SK-N-MC (cell line): ENCODE data around the gene ASCC1.

Source experiments
- DNase-seq: peaks from one replicate; pipeline ENCODE4 v3.0.0-alpha.2; 2011; ENCODE audit warnings: low read depth, low spot score
- H3K27ac ChIP-seq: fragments of 200-600 bp; sonication (generic); 2 replicates; pipeline ENCODE4 v1.5.1; 2016; ENCODE audit warnings: mixed run types
- H3K36me3 ChIP-seq: fragments of 200-600 bp; sonication (generic); 2 replicates; pipeline ENCODE4 v1.6.1; 2017; ENCODE audit warnings: antibody characterized with exemption, low read length, mixed read lengths; ENCODE audit not compliant: insufficient read depth
- H3K4me3 ChIP-seq: fragments of 200-600 bp; sonication (generic); 2 replicates; pipeline ENCODE4 v1.5.1; 2016
- H3K9ac ChIP-seq: fragments of 200-600 bp; sonication (generic); 2 replicates; pipeline ENCODE4 v1.8.0; 2017; ENCODE audit warnings: mixed run types, mixed read lengths; ENCODE audit not compliant: insufficient read length
- H3K9me3 ChIP-seq: fragments of 200-600 bp; sonication (generic); 2 replicates; pipeline ENCODE4 v1.6.1; 2017; ENCODE audit warnings: low read depth, mild to moderate bottlenecking, antibody characterized with exemption, low read length, moderate library complexity, mixed read lengths
- EZH2 ChIP-seq: fragments of 200-600 bp; sonication (generic); IDR thresholded peaks from one replicate; pipeline ENCODE4 v1.6.1; 2017; ENCODE audit warnings: antibody characterized with exemption
- FOXP2 ChIP-seq: optimal IDR thresholded peaks from 2 replicates; pipeline ENCODE3; 2011; ENCODE audit warnings: mild to moderate bottlenecking, moderate library complexity; ENCODE audit not compliant: insufficient read depth; ENCODE audit errors: extremely low read length, control extremely low read depth
- POLR2AphosphoS5 ChIP-seq: IDR thresholded peaks from 2 replicates; pipeline ENCODE4 v1.6.1; 2012; ENCODE audit warnings: mild to moderate bottlenecking, low read depth, low read length, borderline replicate concordance

Gene ASCC1

DNA sequence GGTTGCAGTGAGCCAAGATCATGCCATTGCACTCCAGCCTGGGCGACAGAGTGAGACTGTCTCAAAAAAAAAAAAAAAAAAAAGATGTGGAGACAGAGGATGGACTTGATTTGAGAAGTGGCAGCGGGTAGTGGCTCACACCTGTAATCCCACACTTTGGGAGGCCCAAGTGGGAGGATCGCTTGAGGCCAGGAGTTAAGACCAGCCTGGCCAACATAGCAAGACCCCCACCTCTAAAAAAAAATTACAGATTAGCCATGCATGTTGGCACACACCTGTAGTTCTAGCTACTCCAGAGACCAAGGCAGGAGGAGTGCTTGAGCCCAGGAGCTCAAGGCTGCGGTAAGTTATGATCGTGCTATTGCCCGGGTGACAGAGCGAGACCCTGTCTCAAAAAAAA, 24.3 kb upstream of the ASCC1 start:
- DNase-seq, result no peak
- H3K36me3 ChIP-seq, result 0 out of 2 replicates have a peak, but pooled peaks cover 3% of the 10 kb centered on the region
- H3K9ac ChIP-seq, result no peak overlapping the region
- H3K27ac ChIP-seq, result no peak overlapping the region
- H3K4me3 ChIP-seq, result no peak overlapping the region
- TF ChIP-seq POLR2AphosphoS5, result no peak
- TF ChIP-seq EZH2, result no peak
- TF ChIP-seq FOXP2, result no peak
- no peaks in the 10 kb centered on the region for H3K9me3 ChIP-seq

GRCh38 chr10:72239409-72239808, 23.3 kb upstream of the ASCC1 start:
- TF ChIP-seq FOXP2, result no peak
- no peak for TF ChIP-seq EZH2
- TF ChIP-seq POLR2AphosphoS5, result no peak
- no peak overlapping the region for H3K4me3 ChIP-seq
- DNase-seq, result no peak
- H3K36me3 ChIP-seq, result peaks cover 8% of the 10 kb centered on the region
- H3K9ac ChIP-seq, result no peak overlapping the region
- H3K9me3 ChIP-seq, result no peaks in the 10 kb centered on the region
- no peak overlapping the region for H3K27ac ChIP-seq

DNA sequence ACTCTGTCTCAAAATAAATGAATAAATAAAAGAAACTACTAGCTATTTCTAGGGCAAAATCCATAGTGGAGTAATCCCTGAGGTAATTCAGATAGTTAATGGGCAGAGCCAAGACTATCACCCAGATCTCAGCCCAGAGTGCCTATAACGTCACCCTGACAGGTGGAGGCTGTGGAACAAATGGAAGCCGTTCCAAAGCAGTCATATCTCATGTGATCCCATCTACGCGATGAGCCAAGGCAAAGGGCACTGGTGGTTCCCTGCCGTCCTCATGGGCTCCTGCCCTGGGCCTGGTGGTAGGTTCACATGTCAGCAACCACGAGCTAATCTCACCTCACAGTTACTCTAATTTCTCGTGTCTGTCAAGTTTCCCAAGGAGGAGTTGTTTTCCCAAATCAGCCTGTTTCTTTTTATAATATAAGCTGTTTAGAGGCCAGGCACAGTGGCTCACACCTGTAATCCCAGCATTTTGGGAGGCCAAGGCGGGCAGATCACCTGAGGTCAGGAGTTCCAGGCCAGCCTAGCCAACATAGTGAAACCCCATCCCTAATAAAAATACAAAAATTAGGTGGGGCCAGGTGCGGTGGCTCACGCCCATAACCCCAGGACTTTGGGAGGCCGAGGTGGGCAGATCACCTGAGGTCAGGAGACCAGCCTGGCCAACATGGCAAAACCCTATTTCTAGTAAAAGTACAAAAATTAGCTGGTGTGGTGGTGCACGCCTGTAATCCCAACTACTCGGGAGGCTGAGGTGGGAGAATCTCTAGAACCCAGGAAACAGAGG, 22.5 kb upstream of the ASCC1 start:
- Histone ChIP-seq H3K36me3 (peaks cover 12% of the 10 kb centered on the region), H3K9ac (no peak overlapping the region), H3K9me3 (no peaks in the 10 kb centered on the region), H3K27ac (no peak overlapping the region), H3K4me3 (no peak overlapping the region)
- TF ChIP-seq FOXP2, result no peak
- TF ChIP-seq POLR2AphosphoS5, result no peak
- no peak for TF ChIP-seq EZH2
- DNase-seq, result no peak

- peak overlapping the region; percentile 31; the same call in 1 of the 2 replicates for H3K27ac ChIP-seq
- no peak for TF ChIP-seq EZH2
- TF ChIP-seq POLR2AphosphoS5, result no peak
- no peak for TF ChIP-seq FOXP2
Measured at GRCh38 chr10:72235544-72236279, 19.6 kb upstream of the ASCC1 start.

GRCh38 chr10:72234560-72235095, 18.6 kb upstream of the ASCC1 start:
- Histone ChIP-seq H3K27ac (no peak overlapping the region), H3K4me3 (no peak overlapping the region), H3K36me3 (peaks cover 27% of the 10 kb centered on the region), H3K9ac (no peak overlapping the region), H3K9me3 (no peaks in the 10 kb centered on the region)
- DNase-seq, result no peak
- no peak for TF ChIP-seq POLR2AphosphoS5
- no peak for TF ChIP-seq EZH2
- TF ChIP-seq FOXP2, result no peak

More at GRCh38 chr10:72235544-72236279, 19.6 kb upstream of the ASCC1 start:
- Histone ChIP-seq H3K9ac (no peak overlapping the region), H3K9me3 (no peaks in the 10 kb centered on the region), H3K36me3 (peaks cover 24% of the 10 kb centered on the region), H3K4me3 (no peak overlapping the region)
- no peak for DNase-seq

GRCh38 chr10:72233621-72234020, 17.5 kb upstream of the ASCC1 start:
- H3K36me3 ChIP-seq, result peaks cover 27% of the 10 kb centered on the region
- no peak overlapping the region for H3K4me3 ChIP-seq
- no peaks in the 10 kb centered on the region for H3K9me3 ChIP-seq

GRCh38 chr10:72229261-72230251, 13.5 kb upstream of the ASCC1 start:
- Histone ChIP-seq H3K4me3 (no peak overlapping the region), H3K27ac (no peak overlapping the region), H3K9me3 (no peaks in the 10 kb centered on the region), H3K36me3 (peaks cover 21% of the 10 kb centered on the region), H3K9ac (no peak overlapping the region)
- TF ChIP-seq EZH2, result no peak
- no peak for TF ChIP-seq FOXP2
- TF ChIP-seq POLR2AphosphoS5, result no peak
- DNase-seq, result no peak

More at GRCh38 chr10:72233621-72234020, 17.5 kb upstream of the ASCC1 start:
- TF ChIP-seq EZH2, result no peak
- no peak for TF ChIP-seq FOXP2
- TF ChIP-seq POLR2AphosphoS5, result no peak
- Histone ChIP-seq H3K27ac (no peak overlapping the region), H3K9ac (no peak overlapping the region)
- DNase-seq, result no peak

DNA sequence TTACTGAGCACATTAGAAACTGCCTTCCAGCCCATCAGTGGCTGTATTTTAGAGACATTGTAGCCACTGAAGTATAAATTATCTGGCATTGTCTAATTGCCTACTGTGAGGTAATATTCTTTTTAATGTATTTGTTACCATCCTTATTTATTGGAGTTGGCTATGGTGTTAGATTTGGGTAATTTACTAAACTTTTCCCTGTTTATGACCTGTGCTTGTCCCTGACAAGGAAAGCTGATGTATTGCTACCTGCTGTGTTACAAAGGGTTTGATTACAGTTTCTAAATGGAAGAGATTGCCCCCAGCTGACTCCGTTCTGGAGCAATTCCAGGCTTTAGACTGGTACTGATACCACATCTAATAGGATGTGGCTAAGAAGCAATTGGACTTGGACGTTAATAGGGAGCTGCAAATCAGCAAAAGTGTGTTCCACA, 12.3 kb upstream of the ASCC1 start:
- DNase-seq, result no peak
- Histone ChIP-seq H3K27ac (0 out of 2 replicates have a peak overlapping the region, but pooled peaks have one; percentile 13), H3K4me3 (no peak overlapping the region), H3K9ac (no peak overlapping the region), H3K36me3 (peaks cover 19% of the 10 kb centered on the region; the same call in 1 of the 2 replicates), H3K9me3 (no peaks in the 10 kb centered on the region)
- TF ChIP-seq POLR2AphosphoS5, result no peak
- no peak for TF ChIP-seq FOXP2
- TF ChIP-seq EZH2, result no peak
